TTC549 (cell line): ENCODE data around the gene SHC2.

ENCODE experiments used
- FAIRE-seq: peaks from 2 replicates; lab custom pipeline; 2012; peaks lifted over from hg19 to GRCh38; lab: Jason Lieb, UNC

SHC2 gene

GRCh38 chr19:371501-372168, 89.2 kb downstream of the SHC2 start:
- no peak for FAIRE-seq

DNA sequence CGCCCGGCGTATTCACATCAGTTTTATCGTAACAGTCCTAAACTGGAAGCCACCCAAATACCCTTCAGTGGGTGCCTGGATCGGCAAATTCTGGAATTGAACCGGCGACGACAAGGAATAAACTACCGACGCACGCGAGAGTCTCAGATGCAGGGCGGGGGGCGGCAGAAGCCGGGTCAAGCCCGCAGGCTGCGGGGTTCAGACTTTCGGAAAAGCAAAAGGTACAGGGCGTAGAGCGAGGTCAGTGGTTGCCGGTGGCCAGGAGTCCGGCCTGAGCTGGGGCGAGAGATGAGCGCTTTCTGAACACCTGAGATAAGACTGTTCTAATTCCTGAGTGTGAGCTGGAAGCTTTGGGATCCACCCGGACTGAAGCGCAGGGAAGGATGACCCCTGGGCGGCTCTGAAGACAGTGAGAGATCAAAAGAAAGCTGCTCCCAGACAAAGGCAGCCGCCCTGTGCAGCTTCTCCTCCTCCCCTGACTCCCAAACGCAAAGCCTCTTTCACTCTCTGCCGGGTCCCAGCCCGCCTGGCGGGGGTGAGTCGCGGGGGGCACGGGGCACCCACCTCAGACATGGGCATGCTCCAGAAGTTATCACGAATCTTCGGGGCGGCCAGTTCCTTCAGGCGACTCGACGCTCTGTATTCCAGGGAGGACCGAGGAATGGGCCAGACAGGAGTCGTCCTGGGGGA, 90.0 kb downstream of the SHC2 start:
- no peak for FAIRE-seq

DNA sequence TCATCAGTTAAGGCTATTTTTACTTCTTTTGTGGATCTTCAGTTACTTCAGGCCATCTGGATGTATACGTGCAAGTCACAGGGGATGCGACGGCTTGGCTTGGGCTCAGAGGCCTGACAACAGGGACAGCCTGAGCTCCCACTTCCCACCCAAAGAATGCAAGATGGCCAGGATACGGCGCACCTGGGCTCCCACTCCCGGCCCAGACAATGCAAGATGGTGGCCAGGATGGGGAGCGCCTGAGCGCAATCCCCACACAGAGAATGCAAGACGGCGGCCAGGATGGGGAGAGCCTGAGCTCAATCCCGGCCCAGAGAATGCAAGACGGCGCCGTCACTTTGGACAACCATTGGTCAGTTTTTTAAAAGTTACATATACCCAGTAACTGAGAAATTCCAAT, 91.0 kb downstream of the SHC2 start:
- FAIRE-seq: no peak

- FAIRE-seq: no peak
Measured at GRCh38 chr19:369256-369655, 91.6 kb downstream of the SHC2 start.

- FAIRE-seq: no peak
Measured at GRCh38 chr19:368630-369024, 92.2 kb downstream of the SHC2 start.

DNA sequence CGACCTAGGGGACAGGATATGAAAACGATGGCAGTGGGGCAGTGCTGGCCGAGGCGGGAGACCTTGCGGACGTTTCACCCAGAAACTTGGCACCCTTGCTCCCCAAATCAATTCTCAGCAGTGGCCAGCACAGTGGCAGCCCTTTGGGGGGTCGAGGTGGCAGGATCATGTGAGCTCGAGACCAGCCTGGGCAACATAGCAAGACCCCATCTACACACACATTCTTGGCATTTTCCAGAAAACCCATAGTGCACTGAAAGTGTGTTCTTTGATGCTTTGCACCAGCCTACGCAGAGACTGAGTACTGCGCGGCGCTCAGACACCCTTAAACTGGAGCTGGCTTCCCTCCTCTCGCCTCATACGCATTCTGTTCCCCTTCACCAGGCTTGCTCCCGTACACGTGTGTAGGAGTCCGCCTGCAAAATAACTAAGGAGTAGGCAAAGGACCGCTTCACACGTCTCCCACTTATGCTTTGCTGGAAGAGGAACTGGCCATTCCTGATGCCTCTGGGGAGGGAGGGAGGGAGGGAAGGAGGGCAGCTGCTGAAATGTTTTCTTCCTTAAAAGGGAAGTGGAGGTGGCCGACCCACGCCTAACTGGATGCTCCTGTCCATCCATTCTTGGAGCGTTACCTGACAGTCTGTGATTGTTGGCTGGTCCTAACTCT, 92.7 kb downstream of the SHC2 start:
- FAIRE-seq: no peak

- no peak for FAIRE-seq
Measured at GRCh38 chr19:367561-367960, 93.3 kb downstream of the SHC2 start.

DNA sequence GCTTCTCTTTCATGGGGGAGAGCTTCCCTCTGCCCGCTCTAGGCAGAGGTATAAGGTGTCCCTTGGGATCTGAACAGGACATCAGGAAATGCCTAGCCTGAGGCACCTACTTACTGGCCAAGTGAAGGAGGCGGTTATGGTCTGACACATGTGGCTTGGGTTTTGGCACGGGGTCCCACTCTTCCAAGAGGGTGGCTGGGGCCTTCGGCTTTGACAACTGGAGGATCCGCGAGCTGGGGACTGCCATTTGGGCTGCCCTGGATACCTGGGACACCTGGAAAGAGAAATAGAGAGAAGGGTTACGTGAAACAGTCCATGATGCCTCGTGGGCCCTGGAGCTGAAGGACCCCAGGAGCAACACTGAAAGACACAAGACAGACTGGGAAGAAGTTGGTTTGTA, 93.9 kb downstream of the SHC2 start:
- no peak for FAIRE-seq
